Astrocyte (in vitro differentiated cells and primary cell): ENCODE measurements around the gene PDC. TPM values are rescaled to one million over a fixed set of nuclear protein-coding genes. Genes with fewer than 3 reads are reported as not detected.

Experiments
- DNase-seq: peaks from one replicate; pipeline ENCODE4 v3.0.0-alpha.2; 2010; ENCODE audit warnings: low read depth
- FAIRE-seq: peaks from 2 replicates; lab custom pipeline; 2011; peaks lifted over from hg19 to GRCh38; lab: Jason Lieb, UNC
- H2AFZ ChIP-seq: 2 replicates; pipeline ENCODE4 v1.6.0; 2012; ENCODE audit warnings: low read depth, low read length, inconsistent platforms
- H3K27ac ChIP-seq: 2 replicates; pipeline ENCODE4 v1.5.1; 2011; ENCODE audit warnings: low read depth, low read length, inconsistent platforms
- H3K27me3 ChIP-seq: 2 replicates; pipeline ENCODE4 v1.6.0; 2011; ENCODE audit warnings: low read length, inconsistent platforms; ENCODE audit not compliant: insufficient read depth
- H3K36me3 ChIP-seq: 2 replicates; pipeline ENCODE4 v1.5.1; 2011; ENCODE audit warnings: low read length, inconsistent platforms; ENCODE audit not compliant: insufficient read depth
- H3K4me1 ChIP-seq: 2 replicates; pipeline ENCODE4 v1.5.1; 2011; ENCODE audit warnings: low read length, inconsistent platforms; ENCODE audit not compliant: insufficient read depth
- H3K4me2 ChIP-seq: 2 replicates; pipeline ENCODE4 v1.6.0; 2012; ENCODE audit warnings: low read length, inconsistent platforms
- H3K4me3 ChIP-seq: 2 replicates; pipeline ENCODE4 v1.5.1; 2011; ENCODE audit warnings: low read depth, mild to moderate bottlenecking, low read length, inconsistent platforms; ENCODE audit not compliant: insufficient read depth
- H3K79me2 ChIP-seq: 2 replicates; pipeline ENCODE4 v1.6.0; 2012; ENCODE audit warnings: mild to moderate bottlenecking, low read length, inconsistent platforms; ENCODE audit not compliant: insufficient read depth
- H3K9ac ChIP-seq: 2 replicates; pipeline ENCODE4 v1.6.0; 2012; ENCODE audit warnings: mild to moderate bottlenecking, low read length, inconsistent platforms
- H3K9me3 ChIP-seq: 2 replicates; pipeline ENCODE4 v1.5.1; 2012; ENCODE audit warnings: low read depth, mild to moderate bottlenecking, low read length, inconsistent platforms; ENCODE audit not compliant: insufficient read depth
- H4K20me1 ChIP-seq: 2 replicates; pipeline ENCODE4 v1.6.0; 2012; ENCODE audit warnings: low read length, inconsistent platforms; ENCODE audit not compliant: insufficient read depth
- H3K27ac Mint-ChIP-seq: one replicate; pipeline ENCODE4 v1.8.0; 2021; ENCODE audit warnings: mild to moderate bottlenecking, mixed read lengths; ENCODE audit not compliant: unreplicated experiment
- H3K27me3 Mint-ChIP-seq: one replicate; pipeline ENCODE4 v1.8.0; 2021; ENCODE audit warnings: low read depth, mixed read lengths; ENCODE audit not compliant: unreplicated experiment
- H3K36me3 Mint-ChIP-seq: one replicate; pipeline ENCODE4 v1.8.0; 2021; ENCODE audit warnings: low read depth, mixed read lengths; ENCODE audit not compliant: unreplicated experiment
- H3K4me1 Mint-ChIP-seq: one replicate; pipeline ENCODE4 v1.8.0; 2021; ENCODE audit warnings: low read depth, mixed read lengths; ENCODE audit not compliant: unreplicated experiment
- H3K4me3 Mint-ChIP-seq: one replicate; pipeline ENCODE4 v1.8.0; 2021; ENCODE audit warnings: mild to moderate bottlenecking, moderate library complexity, mixed read lengths; ENCODE audit not compliant: unreplicated experiment
- H3K9me3 Mint-ChIP-seq: one replicate; pipeline ENCODE4 v1.8.0; 2021; ENCODE audit warnings: mild to moderate bottlenecking, mixed read lengths; ENCODE audit not compliant: unreplicated experiment
- CTCF ChIP-seq: IDR thresholded peaks from 2 replicates; pipeline ENCODE4 v1.5.1; 2011; ENCODE audit warnings: low read depth, mild to moderate bottlenecking, inconsistent platforms, low read length, moderate library complexity; ENCODE audit not compliant: insufficient read depth
- EZH2 ChIP-seq: IDR thresholded peaks from 2 replicates; pipeline ENCODE4 v1.6.1; 2012; ENCODE audit warnings: mild to moderate bottlenecking, low read length, inconsistent platforms; ENCODE audit not compliant: insufficient read depth
- total RNA-seq: library from RNA; stranded (reverse); gene quantifications from 2 replicates; pipeline ENCODE4 v1.2.1, GENCODE V29; 2021

Gene PDC
- total RNA-seq, 1 donor from 2014 or later: not detected

GRCh38 chr1:186487163-186487562 lies 26.2 kb upstream of the PDC start:
- no peaks in the 10 kb centered on the region for H3K36me3 ChIP-seq
- no peaks in the 10 kb centered on the region for H3K36me3 Mint-ChIP-seq
- DNase-seq (no peak), FAIRE-seq (peak; percentile 49)
- H3K9me3 Mint-ChIP-seq: peaks cover 2% of the 10 kb centered on the region
- H3K4me3 Mint-ChIP-seq: no peak overlapping the region
- no peaks in the 10 kb centered on the region for H3K4me1 ChIP-seq
- H3K4me1 Mint-ChIP-seq: no peaks in the 10 kb centered on the region
- no peaks in the 10 kb centered on the region for H3K9me3 ChIP-seq
- no peaks in the 10 kb centered on the region for H3K27me3 Mint-ChIP-seq
- H4K20me1 ChIP-seq: no peaks in the 10 kb centered on the region
- H3K9ac ChIP-seq: no peak overlapping the region
- H3K27ac Mint-ChIP-seq: no peak overlapping the region
- TF ChIP-seq EZH2 (no peak), CTCF (no peak)
- H3K27me3 ChIP-seq: no peaks in the 10 kb centered on the region
- no peak overlapping the region for H3K4me2 ChIP-seq
- H3K4me3 ChIP-seq: no peak overlapping the region
- peak overlapping the region; percentile 27 for H3K27ac ChIP-seq
- no peak overlapping the region for H2AFZ ChIP-seq
- H3K79me2 ChIP-seq: no peaks in the 10 kb centered on the region

GRCh38 chr1:186486061-186486460 lies 25.1 kb upstream of the PDC start:
- no peak for TF ChIP-seq EZH2
- TF ChIP-seq CTCF: no peak
- no peaks in the 10 kb centered on the region for H3K36me3 Mint-ChIP-seq
- no peak overlapping the region for H3K27ac Mint-ChIP-seq
- H3K4me3 ChIP-seq: no peak overlapping the region
- no peaks in the 10 kb centered on the region for H3K27me3 Mint-ChIP-seq
- H3K4me1 Mint-ChIP-seq: no peaks in the 10 kb centered on the region
- no peak overlapping the region for H3K4me2 ChIP-seq
- H3K4me1 ChIP-seq: no peaks in the 10 kb centered on the region
- H2AFZ ChIP-seq: no peak overlapping the region
- DNase-seq: no peak
- no peak overlapping the region for H3K9ac ChIP-seq
- FAIRE-seq: no peak
- no peaks in the 10 kb centered on the region for H3K9me3 Mint-ChIP-seq
- no peaks in the 10 kb centered on the region for H3K36me3 ChIP-seq
- no peak overlapping the region for H3K4me3 Mint-ChIP-seq
- H3K27ac ChIP-seq: no peak overlapping the region
- H3K9me3 ChIP-seq: no peaks in the 10 kb centered on the region
- H3K27me3 ChIP-seq: no peaks in the 10 kb centered on the region
- H3K79me2 ChIP-seq: no peaks in the 10 kb centered on the region
- no peaks in the 10 kb centered on the region for H4K20me1 ChIP-seq

GRCh38 chr1:186483561-186483960 lies 22.6 kb upstream of the PDC start:
- no peaks in the 10 kb centered on the region for H3K79me2 ChIP-seq
- H3K4me3 ChIP-seq: no peak overlapping the region
- TF ChIP-seq EZH2 (no peak), CTCF (no peak)
- H3K9ac ChIP-seq: no peak overlapping the region
- no peak overlapping the region for H3K4me2 ChIP-seq
- H3K4me1 ChIP-seq: no peaks in the 10 kb centered on the region
- no peaks in the 10 kb centered on the region for H3K9me3 Mint-ChIP-seq
- no peaks in the 10 kb centered on the region for H3K36me3 Mint-ChIP-seq
- H3K4me3 Mint-ChIP-seq: no peak overlapping the region
- H3K27me3 ChIP-seq: no peaks in the 10 kb centered on the region
- FAIRE-seq (peak; percentile 43), DNase-seq (no peak)
- H3K36me3 ChIP-seq: no peaks in the 10 kb centered on the region
- no peaks in the 10 kb centered on the region for H4K20me1 ChIP-seq
- no peak overlapping the region for H3K27ac Mint-ChIP-seq
- H3K9me3 ChIP-seq: no peaks in the 10 kb centered on the region
- no peak overlapping the region for H3K27ac ChIP-seq
- H3K27me3 Mint-ChIP-seq: no peaks in the 10 kb centered on the region
- H3K4me1 Mint-ChIP-seq: no peaks in the 10 kb centered on the region
- H2AFZ ChIP-seq: no peak overlapping the region
